ENCODE data around the gene ANKRD33B. TPM values are rescaled to one million over a fixed set of nuclear protein-coding genes. Genes with fewer than 3 reads are reported as not detected.

The ANKRD33B gene
- total and polyA plus RNA-seq, 2 of the 8 experiments (the other 6 are each of a cell fraction or from before 2014, with no cell fraction given), result 6.9 to 20.6 TPM

GRCh38 chr5:10652606-10653005 lies 88.7 kb downstream of the ANKRD33B start (continued):
- TF ChIP-seq, protein P1, sequence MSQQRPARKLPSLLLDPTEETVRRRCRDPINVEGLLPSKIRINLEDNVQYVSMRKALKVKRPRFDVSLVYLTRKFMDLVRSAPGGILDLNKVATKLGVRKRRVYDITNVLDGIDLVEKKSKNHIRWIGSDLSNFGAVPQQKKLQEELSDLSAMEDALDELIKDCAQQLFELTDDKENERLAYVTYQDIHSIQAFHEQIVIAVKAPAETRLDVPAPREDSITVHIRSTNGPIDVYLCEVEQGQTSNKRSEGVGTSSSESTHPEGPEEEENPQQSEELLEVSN (IDR thresholded peaks at IDR 0.05), result no peak
- no peak for TF ChIP-seq SAP30 (IDR thresholded peaks at IDR 0.05; ENCODE audit: insufficient read depth, insufficient replicate concordance, low read length)
